HG02981 (cell line): ENCODE measurements around the gene MCRIP1.

ENCODE experiments used
- ATAC-seq: cut with Tn5 transposase; IDR thresholded peaks from one replicate; pipeline ENCODE4 v1.9.1; 2021; ENCODE audit warnings: mild to moderate bottlenecking, moderate library complexity; ENCODE audit not compliant: unreplicated experiment

The MCRIP1 gene

GRCh38 chr17:81822996-81823819 is 9.9 kb downstream of the MCRIP1 start:
- ATAC-seq = no peak

DNA sequence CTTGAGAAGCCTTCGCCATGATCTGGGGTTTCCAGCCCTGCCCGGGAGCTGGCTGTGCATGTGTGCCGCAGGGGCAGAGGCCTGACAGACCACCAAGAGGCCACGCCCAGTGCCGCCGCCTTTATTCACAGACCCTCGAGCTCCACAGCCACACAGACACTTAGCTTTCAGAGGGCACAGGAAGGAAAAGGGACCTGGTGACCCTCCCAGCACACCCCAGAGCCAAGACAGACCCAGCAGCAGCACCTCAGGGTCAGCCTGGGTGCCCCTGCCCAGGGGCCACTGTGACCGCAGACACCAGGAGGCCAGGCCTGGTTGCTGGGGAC is 10.8 kb downstream of the MCRIP1 start:
- ATAC-seq = no peak

DNA sequence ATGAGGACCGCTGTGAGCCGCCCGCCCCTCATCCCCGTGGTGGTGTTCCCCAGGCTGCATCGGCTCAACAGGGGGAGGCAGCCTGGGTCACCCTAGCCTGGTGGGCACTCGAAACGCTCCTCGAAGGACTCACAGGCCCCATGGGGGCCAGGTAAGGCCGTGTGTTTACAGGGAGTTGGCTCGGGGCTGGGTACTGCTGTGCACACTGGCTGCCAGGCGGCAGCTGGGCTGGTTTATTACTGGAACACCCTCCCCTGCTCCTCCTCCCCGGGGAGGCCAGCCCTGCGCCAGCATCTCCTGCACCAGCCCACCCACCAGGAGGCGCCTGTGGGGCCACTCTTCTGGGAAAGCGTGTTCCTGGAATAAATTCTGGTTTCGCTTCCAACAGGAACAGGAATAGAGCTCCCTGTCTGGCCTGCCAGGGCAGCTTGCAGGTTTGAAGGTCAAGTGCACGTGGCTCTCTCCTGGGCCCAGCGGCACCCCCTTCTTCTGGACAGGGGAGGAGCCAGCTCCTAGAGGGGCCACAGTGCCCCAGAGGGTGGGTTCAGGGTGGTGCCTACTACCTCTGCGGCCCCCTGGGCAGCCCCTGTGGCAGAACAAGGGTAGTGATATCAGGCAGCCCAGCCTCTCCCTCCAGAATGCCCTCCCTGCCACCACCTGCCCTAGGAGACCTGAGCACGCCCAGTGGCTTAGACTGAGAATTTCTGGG is 11.3 kb downstream of the MCRIP1 start:
- no peak for ATAC-seq

DNA sequence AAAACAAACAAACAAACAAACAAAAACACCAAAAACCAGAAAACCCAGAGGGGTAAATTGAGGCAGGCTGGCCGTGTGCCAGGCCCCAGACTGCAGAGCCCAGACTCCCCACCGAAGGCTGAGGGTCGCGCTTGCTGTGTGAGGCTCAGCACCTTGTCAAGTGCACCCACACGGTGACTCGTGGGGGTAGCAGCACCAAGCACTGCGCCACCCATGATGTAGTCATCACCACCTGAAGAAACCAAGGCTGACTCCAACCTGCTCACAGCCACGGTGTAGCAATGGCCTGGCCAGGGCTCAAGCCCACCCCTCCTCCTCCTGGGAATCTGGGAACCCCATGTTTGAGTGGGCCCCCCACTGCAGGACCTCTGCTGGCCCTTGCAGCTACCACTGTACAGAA is 11.9 kb downstream of the MCRIP1 start:
- ATAC-seq = no peak

DNA sequence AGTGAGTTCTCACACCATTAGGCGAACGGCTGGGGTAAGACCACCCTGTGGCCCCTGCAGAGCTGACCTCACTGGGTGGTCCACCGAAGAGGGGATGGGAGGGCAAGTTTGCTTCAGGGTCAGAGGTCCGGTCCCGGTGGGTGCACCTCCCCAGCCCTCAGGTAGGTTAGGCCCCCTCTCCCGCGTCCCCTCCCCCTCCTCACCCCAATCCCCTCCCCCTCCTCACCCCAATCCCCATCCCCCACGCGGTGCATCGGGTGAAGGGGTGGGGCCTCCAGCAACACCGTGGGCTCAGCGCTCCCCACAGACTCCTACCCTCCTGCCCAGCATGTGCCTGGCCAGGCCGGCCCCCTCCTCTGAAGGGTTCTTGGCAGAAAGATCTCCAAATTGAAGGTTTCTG is 13.4 kb downstream of the MCRIP1 start:
- ATAC-seq = no peak

- ATAC-seq = no peak
Observed at GRCh38 chr17:81817758-81818147, 15.3 kb downstream of the MCRIP1 start.

DNA sequence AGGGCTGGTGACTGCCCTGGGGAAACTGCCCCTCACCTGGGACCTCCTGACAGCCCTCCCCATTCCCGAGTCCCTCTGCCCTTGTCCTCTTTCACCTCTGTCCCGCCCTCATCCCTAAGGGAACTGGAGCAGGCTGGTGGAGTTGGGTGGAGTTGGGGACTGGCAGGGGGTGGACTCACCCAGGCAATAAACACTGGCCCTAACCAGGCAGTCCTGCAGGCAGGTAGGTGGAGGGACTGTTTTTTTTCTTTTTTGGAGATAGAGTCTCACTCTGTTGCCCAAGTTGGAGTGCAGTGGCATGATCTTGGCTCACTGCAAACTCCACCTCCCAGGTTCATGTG is 17.5 kb downstream of the MCRIP1 start:
- no peak for ATAC-seq

- ATAC-seq = no peak
Observed at GRCh38 chr17:81814748-81815645, 18.1 kb downstream of the MCRIP1 start.

GRCh38 chr17:81813861-81814683 is 19.0 kb downstream of the MCRIP1 start:
- ATAC-seq = no peak

DNA sequence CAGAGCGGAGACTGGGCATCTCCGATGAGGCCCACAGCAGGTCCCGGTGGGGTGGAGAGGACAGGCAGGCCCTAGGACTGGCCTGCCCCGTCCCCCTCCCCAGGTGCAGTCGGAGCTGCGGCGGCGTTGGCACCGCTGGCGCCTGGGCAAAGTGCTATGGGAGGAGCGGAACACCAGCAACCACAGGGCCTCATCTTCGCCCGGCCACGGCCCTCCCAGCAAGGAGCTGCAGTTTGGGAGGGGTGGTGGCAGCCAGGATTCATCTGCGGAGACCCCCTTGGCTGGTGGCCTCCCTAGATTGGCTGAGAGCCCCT is 19.8 kb downstream of the MCRIP1 start:
- no peak for ATAC-seq

DNA sequence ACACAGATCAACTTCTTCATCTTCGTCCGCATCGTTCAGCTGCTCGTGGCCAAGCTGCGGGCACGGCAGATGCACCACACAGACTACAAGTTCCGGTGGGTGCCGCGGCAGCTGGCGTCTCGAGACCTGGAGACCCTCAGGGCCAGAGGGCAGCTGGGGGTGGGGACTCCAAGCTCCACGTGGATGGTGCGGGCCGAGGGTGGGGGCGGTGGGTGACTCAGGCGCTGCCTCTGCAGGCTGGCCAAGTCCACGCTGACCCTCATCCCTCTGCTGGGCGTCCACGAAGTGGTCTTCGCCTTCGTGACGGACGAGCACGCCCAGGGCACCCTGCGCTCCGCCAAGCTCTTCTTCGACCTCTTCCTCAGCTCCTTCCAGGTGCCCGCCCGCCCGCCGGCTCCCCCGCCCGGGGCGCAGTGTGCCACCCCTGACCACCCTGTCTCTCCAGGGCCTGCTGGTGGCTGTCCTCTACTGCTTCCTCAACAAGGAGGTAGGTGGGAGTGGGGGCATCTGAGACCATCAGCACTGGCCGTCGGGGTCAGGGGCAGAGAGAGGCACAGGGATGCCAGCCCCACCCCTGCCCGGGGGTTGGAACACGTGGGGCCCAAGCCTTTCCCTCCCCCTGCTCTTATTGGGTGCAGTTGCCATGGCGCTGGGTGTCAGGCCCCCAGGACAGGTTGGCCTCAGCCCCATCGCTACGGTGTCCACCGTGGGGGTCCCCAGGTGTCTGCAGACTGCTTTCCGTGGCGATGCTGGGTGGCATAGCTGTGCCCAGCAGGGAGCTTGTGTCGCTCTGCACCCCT is 20.3 kb downstream of the MCRIP1 start:
- ATAC-seq = no peak

GRCh38 chr17:81811705-81812570 is 21.2 kb downstream of the MCRIP1 start:
- ATAC-seq = no peak

- no peak for ATAC-seq
Observed at GRCh38 chr17:81810892-81811704, 22.0 kb downstream of the MCRIP1 start.

- ATAC-seq = no peak
Observed at GRCh38 chr17:81810476-81810875, 22.6 kb downstream of the MCRIP1 start.

GRCh38 chr17:81809556-81809998 is 23.5 kb downstream of the MCRIP1 start:
- no peak for ATAC-seq

- ATAC-seq = no peak
Observed at GRCh38 chr17:81808778-81809555, 24.1 kb downstream of the MCRIP1 start.

- ATAC-seq = no peak
Observed at GRCh38 chr17:81807839-81808238, 25.3 kb downstream of the MCRIP1 start.
